Transverse colon (tissue), 4 donors: ENCODE results near the gene ASTL. TPM values are rescaled to one million over a fixed set of nuclear protein-coding genes. Genes with fewer than 3 reads are reported as not detected.
A peak's percentile ranks its signal among the peaks of the same experiment; 100 is the strongest.
"Not testable (repeated sequence)": the region's sequence is repeated elsewhere in the genome, so short reads cannot be mapped to it uniquely, and the experiment has no call there.

Source experiments
- DNase-seq: peaks from one replicate; pipeline ENCODE4 v3.0.0-alpha.2; 2019
- H3K27ac ChIP-seq, 4 donors: fragments of 200-600 bp; sonication (generic); 2 replicates each; pipeline ENCODE4 v1.5.1; 2016 to 2018; ENCODE audit warnings: inconsistent platforms in 4 of 4
- H3K27me3 ChIP-seq: fragments of 200-600 bp; sonication (generic); 2 replicates; pipeline ENCODE4 v1.5.1; 2017; ENCODE audit warnings: inconsistent platforms
- H3K36me3 ChIP-seq, 4 donors: fragments of 200-600 bp; sonication (generic); 2 replicates each; pipeline ENCODE4 v1.5.1; 2017 to 2019; ENCODE audit warnings: inconsistent platforms in 4 of 4
- H3K4me1 ChIP-seq, 4 donors: fragments of 200-600 bp; sonication (generic); 2 replicates each; pipeline ENCODE4 v1.5.1; 2017 to 2020; ENCODE audit warnings: inconsistent platforms in 4 of 4
- H3K4me3 ChIP-seq, 4 donors: fragments of 200-600 bp; sonication (generic); 1 replicate in 1 of 4; 2 replicates in 3 of 4; pipeline versions ENCODE4 v1.5.1 to v1.6.1; 2017 to 2019; ENCODE audit warnings: inconsistent platforms in 4 of 4
- H3K9me3 ChIP-seq, 2 donors: fragments of 200-600 bp; sonication (generic); 2 replicates each; pipeline ENCODE4 v1.5.1; 2017 to 2019; ENCODE audit warnings: inconsistent platforms in 2 of 2
- CTCF ChIP-seq, 5 experiments: fragments of 200-600 bp in 3 of 5; fragments of 450-650 bp in 2 of 5; sonication (generic) in 3 of 5; IDR thresholded peaks; 1 replicate in 2 of 5; 2 replicates in 3 of 5; pipeline ENCODE4 v1.5.1; 2016 to 2017; ENCODE audit warnings: antibody characterized with exemption in 5 of 5, inconsistent platforms in 3 of 5, mild to moderate bottlenecking in 2 of 5, moderate library complexity in 1 of 5
- EP300 ChIP-seq: sonication (generic); formaldehyde crosslinking; IDR thresholded peaks from one replicate; pipeline ENCODE4 v1.6.1; 2017; ENCODE audit warnings: antibody characterized with exemption, low read depth
- POLR2A ChIP-seq: fragments of 450-650 bp; IDR thresholded peaks from one replicate; pipeline ENCODE4 v1.6.1; 2016; ENCODE audit warnings: antibody characterized with exemption, mild to moderate bottlenecking, moderate library complexity
- POLR2AphosphoS5 ChIP-seq, 3 donors: sonication (generic); formaldehyde crosslinking; IDR thresholded peaks; one replicate each; pipeline ENCODE4 v1.6.1; 2016; ENCODE audit warnings: antibody characterized with exemption in 3 of 3
- WGBS, 2 donors: methylation state at CpG; one replicate each; pipeline ENCODE4 v1.1.5; 2018; ENCODE audit warnings: low coverage in 1 of 2; 5-methylcytosine and 5-hydroxymethylcytosine counted together
- in situ Hi-C, 4 donors: fragments of 200-750 bp; cut with MboI; loops; one replicate each; pipeline versions ENCODE4 v1.15.0 to v1.15.1; 2017; ENCODE audit warnings: low sequenced_read_pairs in 3 of 4, low pct_ligation_motif_present in 1 of 4, low pct_unique_long_range_greater_than_20kb in 1 of 4
- intact Hi-C: fragments of 100-400 bp; cut with DNase I; formaldehyde crosslinking; loops from one replicate; pipeline ENCODE4 v1.15.1; 2023; ENCODE audit warnings: low total_unique reads
- total RNA-seq, 4 donors: library from RNA; depleted of rRNA; stranded (reverse); fragments of >200 nt; gene quantifications; one replicate each; pipeline ENCODE4 v1.1.0, GENCODE V29; 2016

Gene ASTL
- total RNA-seq, 4 donors from 2014 or later: 0.95 TPM; not detected in 3

GRCh38 chr2:96163768-96164429, 25.6 kb upstream of the ASTL start:
- peak overlapping the region; percentile 41 to 54 (median 48) for H3K27ac ChIP-seq
- no peaks in the 10 kb centered on the region for H3K9me3 ChIP-seq
- intact Hi-C loops: no loop called here

GRCh38 chr2:96163415-96163767, 25.1 kb upstream of the ASTL start:
- WGBS, 2 donors: 82% methylated on average over 5 of the region's 5 CpGs; no CpG with 5 or more reads in 1 of the 2 donors

More at GRCh38 chr2:96163768-96164429, 25.6 kb upstream of the ASTL start:
- no peaks in the 10 kb centered on the region for H3K36me3 ChIP-seq
- 68% methylated on average over 13 of the region's 13 CpGs; no CpG with 5 or more reads in 1 of the 2 donors for WGBS, 2 donors
- in situ Hi-C loops: no loop called here
- no peak for TF ChIP-seq POLR2AphosphoS5 (IDR thresholded peaks at IDR 0.05)
- H3K27me3 ChIP-seq: no peaks in the 10 kb centered on the region
- peaks cover 0 to 10% (median 2%) of the 10 kb centered on the region in 4 donors for H3K4me1 ChIP-seq
- H3K4me3 ChIP-seq: no peak overlapping the region
- peak; percentile 55 for DNase-seq

GRCh38 chr2:96161898-96162297, 23.6 kb upstream of the ASTL start:
- H3K27ac ChIP-seq: peak overlapping the region; percentile 14 to 54 (median 48)
- no peaks in the 10 kb centered on the region for H3K27me3 ChIP-seq
- in situ Hi-C loops: no loop called here
- no peaks in the 10 kb centered on the region for H3K9me3 ChIP-seq
- H3K4me3 ChIP-seq: no peak overlapping the region
- H3K4me1 ChIP-seq: peaks cover 0 to 10% (median 2%) of the 10 kb centered on the region in 4 donors
- intact Hi-C loops: no loop called here
- DNase-seq: no peak
- TF ChIP-seq POLR2AphosphoS5 (IDR thresholded peaks at IDR 0.05) (no peak), EP300 (no peak), POLR2A (no peak), CTCF (IDR thresholded peaks at IDR 0.05) (no peak)
- 22 to 42% methylated on average over 5 of the region's 5 CpGs for WGBS, 2 donors
- H3K36me3 ChIP-seq: no peaks in the 10 kb centered on the region

More at GRCh38 chr2:96163415-96163767, 25.1 kb upstream of the ASTL start:
- Histone ChIP-seq H3K9me3 (no peaks in the 10 kb centered on the region), H3K4me1 (peaks cover 0 to 10% (median 2%) of the 10 kb centered on the region in 4 donors), H3K4me3 (no peak overlapping the region), H3K27ac (peak overlapping the region; percentile 41 to 54 (median 48)), H3K36me3 (no peaks in the 10 kb centered on the region), H3K27me3 (no peaks in the 10 kb centered on the region)
- no peak for TF ChIP-seq EP300
- TF ChIP-seq CTCF (IDR thresholded peaks at IDR 0.05): no peak
- no peak for TF ChIP-seq POLR2AphosphoS5 (IDR thresholded peaks at IDR 0.05)
- in situ Hi-C loops: no loop called here
- intact Hi-C loops: no loop called here
- no peak for DNase-seq

- in situ Hi-C loops, DNase-seq, intact Hi-C loops, H3K9me3 ChIP-seq, H3K4me3 ChIP-seq, H3K27ac ChIP-seq, H3K27me3 ChIP-seq, H3K36me3 ChIP-seq: not testable (repeated sequence)
- peaks cover 0 to 10% (median 2%) of the 10 kb centered on the region in 4 donors for H3K4me1 ChIP-seq
- 92 to 97% methylated on average over 1 to 5 of the region's 5 CpGs for WGBS, 2 donors
Measured at GRCh38 chr2:96160366-96160765, 22.1 kb upstream of the ASTL start.

- no peak overlapping the region for H3K4me3 ChIP-seq
- TF ChIP-seq CTCF (IDR thresholded peaks at IDR 0.05) (no peak), POLR2A (no peak), EP300 (no peak), POLR2AphosphoS5 (IDR thresholded peaks at IDR 0.05) (no peak)
- H3K27me3 ChIP-seq: no peaks in the 10 kb centered on the region
- peaks cover 0 to 10% (median 2%) of the 10 kb centered on the region in 4 donors for H3K4me1 ChIP-seq
- no peak for DNase-seq
- in situ Hi-C loops (no loop called here), intact Hi-C loops (no loop called here)
- WGBS, 2 donors: 79% methylated on average over 17 of the region's 17 CpGs; no CpG with 5 or more reads in 1 of the 2 donors
- H3K9me3 ChIP-seq: no peaks in the 10 kb centered on the region
- H3K27ac ChIP-seq: no peak overlapping the region
- no peaks in the 10 kb centered on the region for H3K36me3 ChIP-seq
Measured at GRCh38 chr2:96159084-96159830, 21.0 kb upstream of the ASTL start.
